ENCODE measurements around the gene PRAC2. TPM values are rescaled to one million over a fixed set of nuclear protein-coding genes. Genes with fewer than 3 reads are reported as not detected.

Gene PRAC2
- total and polyA plus RNA-seq, 2 of the 8 experiments (the other 6 are each of a cell fraction or from before 2014, with no cell fraction given) = not detected

GRCh38 chr17:48717367-48718226, 5.4 kb upstream of the PRAC2 start (continued):
- TF ChIP-seq NRF1 (IDR thresholded peaks at IDR 0.05; ENCODE audit: low read depth, low read length) = no peak
- TF ChIP-seq KDM5A (IDR thresholded peaks at IDR 0.05; ENCODE audit: low read length) = no peak
- TF ChIP-seq KDM4A (IDR thresholded peaks at IDR 0.05; ENCODE audit: low read depth, low read length, severe bottlenecking) = no peak
- no peak for TF ChIP-seq TAF1 (IDR thresholded peaks at IDR 0.05; ENCODE audit: low read depth, low read length)
- TF ChIP-seq RNF2 (IDR thresholded peaks at IDR 0.05; ENCODE audit: borderline replicate concordance, low read depth, low read length, missing control alignments, poor library complexity, severe bottlenecking) = peak; percentile 73

All from H1 (cell line).